ENCODE results near the gene AQP6.
A peak's percentile ranks its signal among the peaks of the same experiment; 100 is the strongest.

Gene AQP6

DNA sequence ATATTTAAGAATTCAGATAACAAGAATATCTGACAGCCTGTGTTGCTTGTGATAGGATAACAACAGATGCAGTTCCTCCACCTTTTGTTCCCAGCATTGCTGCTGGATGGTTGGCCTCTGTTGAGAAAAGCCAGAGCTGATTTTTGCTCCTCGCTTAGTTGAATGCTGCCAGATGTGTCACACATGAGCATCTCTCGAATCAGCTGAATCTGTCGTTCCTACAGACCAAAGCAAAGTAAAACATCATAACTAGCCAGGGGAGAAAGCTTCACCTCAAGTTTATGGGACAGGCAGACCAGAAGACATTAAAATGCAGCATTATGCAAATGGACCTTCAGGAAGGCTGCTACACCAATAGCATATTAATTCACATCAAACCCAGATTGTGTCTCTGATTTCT is 32.4 kb downstream of the AQP6 start:
- Mint-ChIP-seq H3K27ac (peak overlapping the region in 1 of 3 experiments; percentile 2), H3K36me3 (ENCODE audit: low read depth) (peaks cover 39% of the 10 kb centered on the region), H3K9me3 (no peaks in the 10 kb centered on the region), H3K4me1 (peaks cover 5% of the 10 kb centered on the region), H3K27me3 (ENCODE audit: low read depth) (no peaks in the 10 kb centered on the region), H3K4me3 (no peak overlapping the region)
- TF ChIP-seq, protein P1, sequence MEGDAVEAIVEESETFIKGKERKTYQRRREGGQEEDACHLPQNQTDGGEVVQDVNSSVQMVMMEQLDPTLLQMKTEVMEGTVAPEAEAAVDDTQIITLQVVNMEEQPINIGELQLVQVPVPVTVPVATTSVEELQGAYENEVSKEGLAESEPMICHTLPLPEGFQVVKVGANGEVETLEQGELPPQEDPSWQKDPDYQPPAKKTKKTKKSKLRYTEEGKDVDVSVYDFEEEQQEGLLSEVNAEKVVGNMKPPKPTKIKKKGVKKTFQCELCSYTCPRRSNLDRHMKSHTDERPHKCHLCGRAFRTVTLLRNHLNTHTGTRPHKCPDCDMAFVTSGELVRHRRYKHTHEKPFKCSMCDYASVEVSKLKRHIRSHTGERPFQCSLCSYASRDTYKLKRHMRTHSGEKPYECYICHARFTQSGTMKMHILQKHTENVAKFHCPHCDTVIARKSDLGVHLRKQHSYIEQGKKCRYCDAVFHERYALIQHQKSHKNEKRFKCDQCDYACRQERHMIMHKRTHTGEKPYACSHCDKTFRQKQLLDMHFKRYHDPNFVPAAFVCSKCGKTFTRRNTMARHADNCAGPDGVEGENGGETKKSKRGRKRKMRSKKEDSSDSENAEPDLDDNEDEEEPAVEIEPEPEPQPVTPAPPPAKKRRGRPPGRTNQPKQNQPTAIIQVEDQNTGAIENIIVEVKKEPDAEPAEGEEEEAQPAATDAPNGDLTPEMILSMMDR (IDR thresholded peaks at IDR 0.05; ENCODE audit: unreplicated experiment in 3 of 3), result no peak

DNA sequence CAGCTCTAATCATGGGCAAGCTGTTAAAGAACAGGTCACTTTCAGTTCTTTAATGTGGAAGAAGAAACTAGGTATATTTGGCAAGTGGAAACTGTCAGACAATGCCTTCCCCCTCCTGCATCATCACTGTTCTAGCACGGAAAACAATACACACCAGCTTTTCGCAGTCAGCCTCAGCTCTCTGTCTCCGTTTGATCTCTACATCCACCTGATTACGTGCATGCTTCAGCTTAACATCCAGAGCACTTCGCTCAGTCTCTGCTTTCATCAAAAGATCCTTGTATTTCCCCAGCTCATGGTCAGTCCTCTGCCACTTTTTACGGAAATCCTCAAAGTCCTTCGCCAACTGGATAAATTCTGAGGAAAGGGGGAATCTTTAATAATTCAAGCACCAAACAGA is 33.5 kb downstream of the AQP6 start:
- H3K4me1 Mint-ChIP-seq, result peaks cover 5% of the 10 kb centered on the region
- no peaks in the 10 kb centered on the region for H3K9me3 Mint-ChIP-seq
- no peaks in the 10 kb centered on the region for H3K27me3 Mint-ChIP-seq (ENCODE audit: low read depth)
- TF ChIP-seq, protein P1 (IDR thresholded peaks at IDR 0.05; ENCODE audit: unreplicated experiment in 3 of 3), result no peak
- peak overlapping the region in 2 of 3 experiments; percentile 19 to 27 for H3K27ac Mint-ChIP-seq
- H3K4me3 Mint-ChIP-seq, result no peak overlapping the region
- H3K36me3 Mint-ChIP-seq (ENCODE audit: low read depth), result peaks cover 30% of the 10 kb centered on the region

DNA sequence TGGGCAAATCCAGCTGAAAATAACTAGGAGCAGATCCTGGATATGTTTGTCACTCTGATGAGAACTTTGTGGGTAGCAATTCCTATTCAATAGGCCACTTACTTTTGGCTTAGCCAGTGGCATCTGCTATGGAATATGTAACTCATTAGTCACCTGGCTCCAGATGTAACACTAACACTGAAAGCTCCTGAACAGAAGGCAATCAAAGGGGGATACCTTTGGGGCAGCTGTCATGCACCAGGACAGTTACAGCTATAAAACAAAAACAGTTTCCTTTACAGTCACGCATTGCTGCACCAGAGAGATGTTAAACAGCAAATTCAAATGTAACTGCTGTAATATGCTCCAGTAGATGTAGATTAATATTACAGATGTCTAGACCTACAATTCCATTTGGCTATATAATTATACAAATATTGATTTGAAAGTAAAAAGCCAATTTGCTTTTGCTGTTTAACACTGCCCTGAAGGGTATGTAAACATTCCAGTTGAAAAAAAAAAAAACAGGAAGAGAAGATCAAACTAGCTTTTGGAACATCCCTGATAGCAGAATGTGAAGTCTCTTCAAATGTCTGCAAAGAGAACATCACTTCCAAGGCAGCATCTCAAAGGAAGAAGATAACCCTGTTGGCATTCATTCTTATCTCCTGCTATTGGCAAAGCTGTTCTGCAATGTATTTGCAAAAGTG is 34.2 kb downstream of the AQP6 start:
- H3K4me3 Mint-ChIP-seq, result no peak overlapping the region
- peaks cover 29% of the 10 kb centered on the region for H3K36me3 Mint-ChIP-seq (ENCODE audit: low read depth)
- TF ChIP-seq, protein P1 (IDR thresholded peaks at IDR 0.05; ENCODE audit: unreplicated experiment in 3 of 3), result no peak

DNA sequence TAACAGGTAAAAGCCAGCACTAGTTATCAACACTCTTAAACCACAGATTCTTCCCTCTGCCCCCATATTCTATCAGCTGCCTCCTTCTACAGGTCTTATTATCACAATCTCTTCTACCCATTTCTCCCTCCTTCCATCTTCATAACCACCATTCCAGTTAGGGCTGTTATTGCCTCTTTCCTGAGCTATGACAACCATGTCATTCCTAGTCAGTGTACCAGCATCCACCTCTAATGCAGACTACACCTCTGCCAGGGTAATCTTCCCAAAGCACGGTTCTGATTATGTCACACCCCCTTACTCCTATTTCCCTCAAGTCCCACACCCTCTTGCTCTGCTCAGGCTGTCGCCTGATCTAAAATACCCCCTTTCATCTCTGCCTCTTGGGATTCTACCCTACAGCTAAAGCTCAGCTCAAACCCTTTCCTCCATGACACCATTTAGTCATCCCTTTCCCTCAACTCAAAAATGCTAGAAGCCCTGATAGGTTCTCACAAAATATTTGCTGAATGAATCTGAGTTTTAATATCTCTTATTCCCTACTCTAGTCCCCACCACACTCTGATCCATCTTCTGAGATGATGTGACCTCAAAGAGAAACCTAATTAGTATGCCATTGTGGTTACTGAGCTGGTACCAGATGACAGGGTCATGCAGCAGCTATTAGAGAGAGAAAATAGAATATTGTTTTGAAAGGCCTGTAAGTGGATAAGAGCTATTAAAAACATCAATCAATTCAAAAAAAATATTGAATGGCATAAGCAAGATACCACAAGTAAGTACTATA is 40.8 kb downstream of the AQP6 start:
- H3K4me1 Mint-ChIP-seq, result peaks cover 23% of the 10 kb centered on the region
- no peaks in the 10 kb centered on the region for H3K9me3 Mint-ChIP-seq
- H3K27me3 Mint-ChIP-seq (ENCODE audit: low read depth), result no peaks in the 10 kb centered on the region
- H3K4me3 Mint-ChIP-seq, result no peak overlapping the region
- peak overlapping the region in 1 of 3 experiments; percentile 27 for H3K27ac Mint-ChIP-seq
- H3K36me3 Mint-ChIP-seq (ENCODE audit: low read depth), result peaks cover 24% of the 10 kb centered on the region
- TF ChIP-seq, protein P1 (IDR thresholded peaks at IDR 0.05; ENCODE audit: unreplicated experiment in 3 of 3), result no peak

More for the DNA sequence above, 34.2 kb downstream of the AQP6 start:
- Mint-ChIP-seq H3K9me3 (no peaks in the 10 kb centered on the region), H3K27ac (peak overlapping the region in 1 of 3 experiments; percentile 27), H3K27me3 (ENCODE audit: low read depth) (no peaks in the 10 kb centered on the region), H3K4me1 (peaks cover 5% of the 10 kb centered on the region)

- Mint-ChIP-seq H3K9me3 (no peaks in the 10 kb centered on the region), H3K36me3 (ENCODE audit: low read depth) (peaks cover 24% of the 10 kb centered on the region), H3K4me3 (no peak overlapping the region), H3K27me3 (ENCODE audit: low read depth) (no peaks in the 10 kb centered on the region), H3K27ac (peak overlapping the region in 1 of 3 experiments; percentile 27), H3K4me1 (peaks cover 29% of the 10 kb centered on the region)
- TF ChIP-seq, protein P1 (IDR thresholded peaks at IDR 0.05; ENCODE audit: unreplicated experiment in 3 of 3), result no peak
These were observed 41.6 kb downstream of the AQP6 start for GRCh38 chr12:50014342-50014741.

All from nephron (organoid).